ENCODE data around the gene DHDH. TPM values are rescaled to one million over a fixed set of nuclear protein-coding genes. Genes with fewer than 3 reads are reported as not detected.

The DHDH gene
- total and polyA plus RNA-seq, 2 of the 13 experiments (the other 11 are each of a cell fraction or from before 2014, with no cell fraction given) = 0.13 to 0.91 TPM

- TF ChIP-seq, protein P1, sequence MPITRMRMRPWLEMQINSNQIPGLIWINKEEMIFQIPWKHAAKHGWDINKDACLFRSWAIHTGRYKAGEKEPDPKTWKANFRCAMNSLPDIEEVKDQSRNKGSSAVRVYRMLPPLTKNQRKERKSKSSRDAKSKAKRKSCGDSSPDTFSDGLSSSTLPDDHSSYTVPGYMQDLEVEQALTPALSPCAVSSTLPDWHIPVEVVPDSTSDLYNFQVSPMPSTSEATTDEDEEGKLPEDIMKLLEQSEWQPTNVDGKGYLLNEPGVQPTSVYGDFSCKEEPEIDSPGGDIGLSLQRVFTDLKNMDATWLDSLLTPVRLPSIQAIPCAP (CRISPR knock-in tag; IDR thresholded peaks at IDR 0.05; ENCODE audit: low read depth) = 0 out of 2 replicates have a peak, but pooled peaks have one; percentile 27
- TF ChIP-seq THAP8 (CRISPR knock-in tag; IDR thresholded peaks at IDR 0.05; ENCODE audit: borderline replicate concordance) (peak; percentile 60; the same call in 1 of the 2 replicates), ZBTB1 (CRISPR knock-in tag; IDR thresholded peaks at IDR 0.05; ENCODE audit: borderline replicate concordance) (no peak), ZFP90 (CRISPR knock-in tag; IDR thresholded peaks at IDR 0.05; ENCODE audit: borderline replicate concordance) (peak; percentile 94), HDAC1 (CRISPR knock-in tag; IDR thresholded peaks at IDR 0.05) (peak; percentile 68), KAT8 (CRISPR knock-in tag; IDR thresholded peaks at IDR 0.05) (peak; percentile 76), KMT2B (CRISPR knock-in tag; IDR thresholded peaks at IDR 0.05) (peak; percentile 71), ATRX (CRISPR knock-in tag; IDR thresholded peaks at IDR 0.05; ENCODE audit: borderline replicate concordance) (no peak; the same call in 1 of the 2 replicates), ARID4A (CRISPR knock-in tag; IDR thresholded peaks at IDR 0.05; ENCODE audit: borderline replicate concordance) (peak; percentile 86; the same call in 1 of the 2 replicates), FOXO1 (CRISPR knock-in tag; IDR thresholded peaks at IDR 0.05) (peak; percentile 67), SATB2 (CRISPR knock-in tag; IDR thresholded peaks at IDR 0.05) (peak; percentile 88; the same call in 1 of the 2 replicates), ZBTB20 (CRISPR knock-in tag; IDR thresholded peaks at IDR 0.05; ENCODE audit: borderline replicate concordance, low read depth) (0 out of 2 replicates have a peak, but pooled peaks have one; percentile 60), ATF7-NPFF (CRISPR knock-in tag; IDR thresholded peaks at IDR 0.05; ENCODE audit: low read depth) (peak; percentile 86), NFIC (IDR thresholded peaks at IDR 0.05; ENCODE audit: low read length) (peak; percentile 54; the same call in 1 of the 2 replicates)
- TF ChIP-seq, protein P2, sequence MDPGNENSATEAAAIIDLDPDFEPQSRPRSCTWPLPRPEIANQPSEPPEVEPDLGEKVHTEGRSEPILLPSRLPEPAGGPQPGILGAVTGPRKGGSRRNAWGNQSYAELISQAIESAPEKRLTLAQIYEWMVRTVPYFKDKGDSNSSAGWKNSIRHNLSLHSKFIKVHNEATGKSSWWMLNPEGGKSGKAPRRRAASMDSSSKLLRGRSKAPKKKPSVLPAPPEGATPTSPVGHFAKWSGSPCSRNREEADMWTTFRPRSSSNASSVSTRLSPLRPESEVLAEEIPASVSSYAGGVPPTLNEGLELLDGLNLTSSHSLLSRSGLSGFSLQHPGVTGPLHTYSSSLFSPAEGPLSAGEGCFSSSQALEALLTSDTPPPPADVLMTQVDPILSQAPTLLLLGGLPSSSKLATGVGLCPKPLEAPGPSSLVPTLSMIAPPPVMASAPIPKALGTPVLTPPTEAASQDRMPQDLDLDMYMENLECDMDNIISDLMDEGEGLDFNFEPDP (CRISPR knock-in tag; conservative IDR thresholded peaks at IDR 0.05) = 0 out of 2 replicates have a peak, but pooled peaks have one; percentile 75
- TF ChIP-seq, protein P3, sequence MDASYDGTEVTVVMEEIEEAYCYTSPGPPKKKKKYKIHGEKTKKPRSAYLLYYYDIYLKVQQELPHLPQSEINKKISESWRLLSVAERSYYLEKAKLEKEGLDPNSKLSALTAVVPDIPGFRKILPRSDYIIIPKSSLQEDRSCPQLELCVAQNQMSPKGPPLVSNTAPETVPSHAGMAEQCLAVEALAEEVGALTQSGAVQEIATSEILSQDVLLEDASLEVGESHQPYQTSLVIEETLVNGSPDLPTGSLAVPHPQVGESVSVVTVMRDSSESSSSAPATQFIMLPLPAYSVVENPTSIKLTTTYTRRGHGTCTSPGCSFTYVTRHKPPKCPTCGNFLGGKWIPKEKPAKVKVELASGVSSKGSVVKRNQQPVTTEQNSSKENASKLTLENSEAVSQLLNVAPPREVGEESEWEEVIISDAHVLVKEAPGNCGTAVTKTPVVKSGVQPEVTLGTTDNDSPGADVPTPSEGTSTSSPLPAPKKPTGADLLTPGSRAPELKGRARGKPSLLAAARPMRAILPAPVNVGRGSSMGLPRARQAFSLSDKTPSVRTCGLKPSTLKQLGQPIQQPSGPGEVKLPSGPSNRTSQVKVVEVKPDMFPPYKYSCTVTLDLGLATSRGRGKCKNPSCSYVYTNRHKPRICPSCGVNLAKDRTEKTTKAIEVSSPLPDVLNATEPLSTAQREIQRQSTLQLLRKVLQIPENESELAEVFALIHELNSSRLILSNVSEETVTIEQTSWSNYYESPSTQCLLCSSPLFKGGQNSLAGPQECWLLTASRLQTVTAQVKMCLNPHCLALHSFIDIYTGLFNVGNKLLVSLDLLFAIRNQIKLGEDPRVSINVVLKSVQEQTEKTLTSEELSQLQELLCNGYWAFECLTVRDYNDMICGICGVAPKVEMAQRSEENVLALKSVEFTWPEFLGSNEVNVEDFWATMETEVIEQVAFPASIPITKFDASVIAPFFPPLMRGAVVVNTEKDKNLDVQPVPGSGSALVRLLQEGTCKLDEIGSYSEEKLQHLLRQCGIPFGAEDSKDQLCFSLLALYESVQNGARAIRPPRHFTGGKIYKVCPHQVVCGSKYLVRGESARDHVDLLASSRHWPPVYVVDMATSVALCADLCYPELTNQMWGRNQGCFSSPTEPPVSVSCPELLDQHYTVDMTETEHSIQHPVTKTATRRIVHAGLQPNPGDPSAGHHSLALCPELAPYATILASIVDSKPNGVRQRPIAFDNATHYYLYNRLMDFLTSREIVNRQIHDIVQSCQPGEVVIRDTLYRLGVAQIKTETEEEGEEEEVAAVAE (CRISPR knock-in tag; IDR thresholded peaks at IDR 0.05; ENCODE audit: borderline replicate concordance) = peak; percentile 80; the same call in 1 of the 2 replicates
Observed at GRCh38 chr19:48965040-48965805, 31.7 kb downstream of the DHDH start, which contains the start of gene FTL (continued).
